ENCODE results near the gene TRMT11.

Gene TRMT11

DNA sequence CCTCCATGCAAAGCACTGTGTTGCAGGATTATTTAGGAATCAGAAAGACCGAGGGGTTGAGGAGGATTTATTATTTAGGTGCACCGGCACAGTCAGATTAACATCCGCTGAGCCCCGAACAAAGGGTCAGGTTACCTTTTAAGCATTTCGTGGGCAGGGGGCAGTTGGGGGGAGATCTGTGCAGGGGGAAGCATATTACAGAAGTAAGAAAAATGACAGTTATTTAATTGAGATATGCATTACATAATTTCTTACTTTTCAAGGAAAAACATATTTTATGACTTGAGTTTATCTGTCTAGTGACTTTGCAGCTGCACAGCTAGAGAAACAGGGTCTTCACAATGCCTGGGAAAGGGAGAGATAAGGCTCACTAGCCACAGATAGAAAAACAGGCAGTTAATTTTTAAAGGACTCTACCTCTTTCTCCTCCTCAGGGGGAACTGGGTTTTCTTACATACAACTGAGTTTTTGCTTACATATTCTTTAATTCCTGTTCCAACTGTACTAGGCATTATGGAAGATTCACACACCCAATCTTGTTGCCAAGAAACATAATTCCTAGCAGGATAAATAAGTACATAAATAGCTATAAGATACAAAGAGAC is 31.5 kb upstream of the TRMT11 start:
- DNase-seq (ENCODE audit: low spot score): no peak
- CTCF ChIA-PET: interaction anchor here (0.7 kb wide), 1 partner anchor 46 kb away, joined by 4 read pairs; no protein-coding TSS in a partner anchor
- no peak overlapping the region for H3K27ac ChIP-seq
- POLR2A ChIA-PET (ENCODE audit: low non-redundant PET): no interaction called here
- TF ChIP-seq, protein P1, sequence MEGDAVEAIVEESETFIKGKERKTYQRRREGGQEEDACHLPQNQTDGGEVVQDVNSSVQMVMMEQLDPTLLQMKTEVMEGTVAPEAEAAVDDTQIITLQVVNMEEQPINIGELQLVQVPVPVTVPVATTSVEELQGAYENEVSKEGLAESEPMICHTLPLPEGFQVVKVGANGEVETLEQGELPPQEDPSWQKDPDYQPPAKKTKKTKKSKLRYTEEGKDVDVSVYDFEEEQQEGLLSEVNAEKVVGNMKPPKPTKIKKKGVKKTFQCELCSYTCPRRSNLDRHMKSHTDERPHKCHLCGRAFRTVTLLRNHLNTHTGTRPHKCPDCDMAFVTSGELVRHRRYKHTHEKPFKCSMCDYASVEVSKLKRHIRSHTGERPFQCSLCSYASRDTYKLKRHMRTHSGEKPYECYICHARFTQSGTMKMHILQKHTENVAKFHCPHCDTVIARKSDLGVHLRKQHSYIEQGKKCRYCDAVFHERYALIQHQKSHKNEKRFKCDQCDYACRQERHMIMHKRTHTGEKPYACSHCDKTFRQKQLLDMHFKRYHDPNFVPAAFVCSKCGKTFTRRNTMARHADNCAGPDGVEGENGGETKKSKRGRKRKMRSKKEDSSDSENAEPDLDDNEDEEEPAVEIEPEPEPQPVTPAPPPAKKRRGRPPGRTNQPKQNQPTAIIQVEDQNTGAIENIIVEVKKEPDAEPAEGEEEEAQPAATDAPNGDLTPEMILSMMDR (conservative IDR thresholded peaks at IDR 0.05; ENCODE audit: low read depth): no peak

DNA sequence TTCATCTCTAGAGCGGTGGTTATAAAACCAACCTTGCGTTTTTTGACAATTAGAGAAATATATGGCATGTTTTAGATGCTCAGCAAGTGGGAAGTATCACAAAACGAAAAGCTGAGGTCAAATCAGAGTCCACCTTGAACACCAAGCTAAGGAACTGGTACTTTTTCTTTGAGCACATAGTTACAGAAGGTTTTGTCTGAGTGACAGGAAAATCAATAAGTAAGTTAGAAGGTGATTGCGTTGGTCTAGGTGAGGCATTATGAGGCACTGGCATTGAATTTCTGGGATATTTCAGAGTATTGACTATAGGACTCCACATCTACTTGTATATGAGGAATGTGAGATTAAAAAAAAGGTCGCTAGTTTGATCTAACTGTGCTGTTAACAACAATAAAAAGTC is 30.4 kb upstream of the TRMT11 start:
- no peak overlapping the region for H3K27ac ChIP-seq

DNA sequence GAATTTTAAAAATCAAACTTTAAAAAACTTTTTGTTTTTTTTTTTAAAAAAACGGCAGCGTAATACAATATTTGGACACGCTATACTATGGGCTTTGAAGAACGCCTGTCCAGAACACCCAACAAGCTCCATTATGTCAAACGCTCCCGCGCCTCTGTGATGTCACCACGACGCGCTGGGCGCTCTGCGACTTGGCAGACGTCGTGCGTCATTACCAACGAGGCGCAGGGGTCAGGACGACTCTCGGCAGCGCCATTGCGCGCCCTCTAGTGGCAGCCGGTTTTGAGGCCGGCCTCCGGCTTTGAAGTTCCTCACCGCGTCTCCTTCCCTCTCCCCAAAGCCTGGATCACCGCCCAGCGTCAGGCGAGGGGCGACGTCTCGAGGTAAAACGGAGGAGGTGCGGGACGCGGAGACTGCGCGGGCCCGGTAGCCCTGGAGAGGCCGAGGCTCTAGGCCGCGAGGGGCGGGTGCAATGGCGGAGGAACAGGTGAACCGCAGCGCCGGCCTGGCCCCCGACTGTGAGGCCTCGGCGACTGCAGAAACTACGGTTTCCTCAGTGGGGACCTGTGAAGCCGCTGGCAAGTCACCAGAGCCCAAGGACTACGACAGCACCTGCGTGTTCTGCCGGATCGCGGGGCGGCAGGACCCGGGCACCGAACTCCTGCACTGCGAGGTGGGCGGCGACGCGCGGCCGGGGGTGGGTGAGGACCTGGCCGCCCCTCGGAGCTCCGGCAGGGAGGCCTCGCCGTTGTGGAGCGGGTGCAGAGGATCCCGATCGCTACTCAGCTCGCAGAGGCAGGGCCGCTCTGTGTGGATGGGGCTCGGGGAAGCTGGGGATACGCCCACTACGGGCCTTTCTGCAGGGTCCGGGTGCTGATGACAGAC is 29.6 kb upstream of the TRMT11 start, which contains the start of gene HINT3:
HINT3 (plus strand) TSS at position 265 of the 885 bp plus-strand sequence; CDS start at position 473, 208 bp downstream.
- ChIA-PET CTCF (interaction anchor here (0.6 to 2.1 kb wide), 19 partner anchors 9 to 176 kb away, joined by 3 to 12 read pairs (median 3); no protein-coding TSS in a partner anchor), POLR2A (ENCODE audit: low non-redundant PET) (interaction anchor here (0.9 kb wide), 1 partner anchor 30 kb away, joined by 4 read pairs; the partner anchor contains the start of gene TRMT11)
- TF ChIP-seq, protein P1 (conservative IDR thresholded peaks at IDR 0.05; ENCODE audit: low read depth): peak; percentile 96
- DNase-seq (ENCODE audit: low spot score): peak; percentile 88
- peak within 1 kb of the TSS; percentile 88 for H3K27ac ChIP-seq

More for the DNA sequence above, 30.4 kb upstream of the TRMT11 start:
- TF ChIP-seq, protein P1 (conservative IDR thresholded peaks at IDR 0.05; ENCODE audit: low read depth): no peak
- POLR2A ChIA-PET (ENCODE audit: low non-redundant PET): interaction anchor here (0.5 kb wide), 1 partner anchor 14 kb away, joined by 3 read pairs; no protein-coding TSS in a partner anchor
- no peak for DNase-seq (ENCODE audit: low spot score)
- CTCF ChIA-PET: interaction anchor here (0.6 to 2.1 kb wide), 14 partner anchors 8 to 175 kb away, joined by 3 to 12 read pairs (median 3); no protein-coding TSS in a partner anchor

DNA sequence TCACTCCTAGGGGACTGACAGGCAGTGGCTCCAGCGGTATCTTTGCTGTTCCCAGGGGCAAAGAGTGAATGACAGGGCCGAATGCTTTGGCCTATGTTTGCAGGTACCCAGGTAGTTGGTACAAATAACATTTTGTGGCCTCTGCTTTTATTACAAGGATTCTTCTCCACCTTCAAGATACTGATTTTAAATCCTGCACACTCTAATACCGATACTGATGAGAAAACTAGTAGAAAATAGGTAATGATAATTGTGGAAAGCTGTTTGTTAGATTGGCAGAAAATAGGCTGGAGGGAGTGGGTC is 29.0 kb upstream of the TRMT11 start:
- TF ChIP-seq, protein P1 (conservative IDR thresholded peaks at IDR 0.05; ENCODE audit: low read depth): no peak
- ChIA-PET CTCF (interaction anchor here (0.5 to 2.1 kb wide), 7 partner anchors 17 to 882 kb away, joined by 3 to 12 read pairs (median 3); no protein-coding TSS in a partner anchor), POLR2A (ENCODE audit: low non-redundant PET) (interaction anchor here (0.9 kb wide), 1 partner anchor 29 kb away, joined by 4 read pairs; the partner anchor contains the start of gene TRMT11)
- DNase-seq (ENCODE audit: low spot score): no peak
- peak overlapping the region; percentile 88 for H3K27ac ChIP-seq

DNA sequence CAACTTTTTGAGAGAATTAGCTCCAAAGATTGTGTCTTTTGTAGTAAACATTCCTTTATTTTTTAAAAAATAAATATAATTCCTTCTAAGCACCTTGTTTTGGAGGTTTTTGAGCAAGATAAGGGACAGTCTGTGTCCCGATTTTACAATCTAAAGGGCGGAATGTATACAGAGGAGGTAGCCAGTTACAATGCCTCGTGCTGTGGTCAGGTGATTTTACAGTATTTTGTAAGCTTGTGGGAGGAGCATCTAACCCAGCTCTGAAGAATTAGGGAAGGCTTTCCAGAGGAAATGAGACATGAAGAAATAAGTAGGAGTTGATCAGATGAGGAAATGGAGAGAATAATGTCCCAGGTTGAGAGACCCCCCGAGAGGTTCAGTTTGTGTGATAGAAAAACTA is 28.5 kb upstream of the TRMT11 start:
- TF ChIP-seq, protein P1 (conservative IDR thresholded peaks at IDR 0.05; ENCODE audit: low read depth): no peak
- peak; percentile 54 for DNase-seq (ENCODE audit: low spot score)
- H3K27ac ChIP-seq: no peak overlapping the region
- CTCF ChIA-PET: interaction anchor here (0.5 to 2.1 kb wide), 5 partner anchors 16 to 883 kb away, joined by 3 to 12 read pairs (median 3); no protein-coding TSS in a partner anchor
- POLR2A ChIA-PET (ENCODE audit: low non-redundant PET): interaction anchor here (0.9 kb wide), 1 partner anchor 29 kb away, joined by 4 read pairs; the partner anchor contains the start of gene TRMT11

DNA sequence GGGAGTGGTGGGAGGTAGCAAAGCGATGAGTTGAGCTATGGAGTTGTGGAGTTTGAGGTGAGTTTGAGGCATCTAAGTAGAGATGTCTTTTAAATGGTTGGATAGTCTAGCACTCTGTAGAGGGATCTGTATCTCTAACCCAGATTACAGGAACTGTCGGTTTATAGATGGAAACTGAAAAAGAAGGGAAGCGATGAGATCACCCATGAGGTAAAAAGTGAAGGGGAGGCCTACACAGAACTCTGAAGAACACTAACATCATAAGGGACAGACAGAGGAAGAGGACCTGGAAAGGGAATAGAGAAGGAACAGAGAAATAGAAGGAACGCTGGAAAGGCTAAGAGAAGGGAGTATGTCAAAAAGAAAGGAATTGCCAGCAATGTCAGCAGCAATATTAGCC is 27.3 kb upstream of the TRMT11 start:
- ChIA-PET POLR2A (ENCODE audit: low non-redundant PET) (no interaction called here), CTCF (no interaction called here)
- H3K27ac ChIP-seq: no peak overlapping the region
- TF ChIP-seq, protein P1 (conservative IDR thresholded peaks at IDR 0.05; ENCODE audit: low read depth): no peak
- DNase-seq (ENCODE audit: low spot score): no peak

Data from RWPE1 (cell line).